HFF-Myc (cell line): ENCODE data around the gene GPD2.

Experiments
- DNase-seq: peaks from one replicate; pipeline ENCODE4 v3.0.0-alpha.2; 2011; ENCODE audit warnings: low read depth; ENCODE audit errors: extremely low read depth
- H3K4me3 ChIP-seq: replicated peaks from 2 replicates; pipeline ENCODE4 v1.5.1; 2011; ENCODE audit warnings: low read depth, mild to moderate bottlenecking, control low read depth, low read length
- CTCF ChIP-seq: IDR thresholded peaks from 2 replicates; pipeline ENCODE4 v1.5.1; 2012; ENCODE audit warnings: mild to moderate bottlenecking, low read depth, low read length, control low read depth; ENCODE audit errors: missing control alignments

The GPD2 gene

GRCh38 chr2:156447761-156448160, 11.6 kb downstream of the GPD2 start:
- no peak for DNase-seq
- no peak overlapping the region for H3K4me3 ChIP-seq
- TF ChIP-seq CTCF = no peak

- no peak for TF ChIP-seq CTCF
- DNase-seq = no peak
- H3K4me3 ChIP-seq = no peak overlapping the region
Measured at GRCh38 chr2:156448766-156449165, 12.6 kb downstream of the GPD2 start.

DNA sequence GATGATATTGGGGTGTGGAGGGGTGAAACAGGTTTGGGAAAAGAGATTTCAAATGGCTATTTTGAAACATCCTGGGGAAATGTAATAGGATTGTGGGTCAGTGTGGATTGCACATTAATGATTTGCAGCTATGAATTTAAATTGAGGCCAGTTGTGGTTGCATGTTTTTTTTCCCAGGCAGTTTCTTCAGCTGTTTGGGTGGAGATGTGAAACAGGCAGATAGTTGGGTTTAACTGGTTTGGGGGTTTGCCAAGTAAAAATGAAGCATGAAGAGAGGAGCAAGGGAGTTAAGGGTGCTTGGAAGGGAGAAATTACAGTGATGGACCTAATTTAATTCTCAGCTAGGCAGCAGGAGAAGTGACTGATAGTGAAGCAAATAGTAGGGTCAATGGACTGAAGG, 16.8 kb downstream of the GPD2 start:
- TF ChIP-seq CTCF = no peak
- no peak overlapping the region for H3K4me3 ChIP-seq
- no peak for DNase-seq

GRCh38 chr2:156455361-156455975, 19.3 kb downstream of the GPD2 start:
- H3K4me3 ChIP-seq = no peak overlapping the region
- no peak for TF ChIP-seq CTCF

DNA sequence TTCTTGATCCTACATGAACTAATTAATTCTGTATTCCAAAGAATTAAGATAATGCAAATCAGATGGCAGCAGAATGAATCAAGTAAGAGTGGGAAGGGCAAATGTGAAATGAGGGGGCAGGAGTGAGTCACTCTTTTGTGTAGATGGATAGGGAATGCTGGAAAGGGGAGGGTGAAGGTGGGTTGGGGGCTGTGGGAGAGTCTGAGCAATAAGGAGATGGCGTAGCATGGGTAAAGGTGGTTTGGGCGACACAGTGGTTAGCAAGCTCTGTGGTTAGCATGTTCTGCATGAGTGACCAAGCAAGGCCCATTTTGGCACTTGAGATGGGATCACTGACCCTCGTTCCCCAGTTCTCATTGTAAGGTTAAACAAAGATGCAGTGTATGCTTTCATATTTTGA, 20.4 kb downstream of the GPD2 start:
- no peak overlapping the region for H3K4me3 ChIP-seq
- no peak for DNase-seq
- TF ChIP-seq CTCF = no peak

More at GRCh38 chr2:156455361-156455975, 19.3 kb downstream of the GPD2 start:
- no peak for DNase-seq

DNA sequence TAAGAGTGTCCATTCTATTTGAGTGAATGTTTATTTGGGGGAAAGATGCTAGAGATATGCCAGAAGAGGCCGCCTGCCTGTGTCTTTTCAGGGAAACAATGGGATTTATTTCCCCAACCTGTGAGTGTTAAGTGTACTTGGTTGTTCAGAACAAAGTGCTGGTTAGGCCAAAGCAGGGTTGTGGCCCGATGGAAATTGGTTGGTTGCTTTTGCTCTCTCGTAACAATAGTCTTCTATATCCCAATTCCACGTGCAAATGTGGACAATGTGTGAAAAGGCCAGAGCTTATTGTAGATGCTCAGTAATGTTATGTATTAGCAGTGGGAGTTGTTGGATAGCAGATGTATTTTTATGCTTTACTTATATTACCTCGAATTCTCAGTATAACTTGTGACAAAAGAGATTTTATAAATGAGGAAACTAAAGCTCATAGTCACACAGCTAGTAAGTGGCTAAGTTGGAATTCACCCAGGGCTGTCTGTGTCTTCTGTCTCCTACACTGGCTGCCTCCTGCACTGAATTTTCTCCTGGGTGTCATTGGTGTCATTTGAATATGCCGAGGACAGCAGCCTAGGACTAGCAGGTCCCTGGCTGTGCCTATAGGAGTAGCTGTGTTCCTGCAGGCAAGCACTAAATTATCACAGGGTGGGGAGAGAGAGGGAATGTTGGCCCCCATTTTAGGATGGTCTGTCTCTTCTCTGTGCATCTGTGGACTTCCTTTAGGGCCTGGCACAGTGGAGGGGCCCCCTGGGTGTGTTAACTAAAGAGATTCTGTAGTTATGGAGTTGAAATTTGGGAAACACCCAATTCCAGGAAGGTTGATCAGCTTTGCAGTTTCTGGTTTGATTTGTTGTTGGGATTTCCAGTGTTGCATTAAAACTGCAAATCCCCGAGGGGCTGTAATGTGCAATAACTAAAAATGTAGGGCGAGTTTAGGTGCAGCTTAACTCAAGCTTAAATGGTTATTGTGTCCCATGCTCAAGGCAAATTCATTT, 21.6 kb downstream of the GPD2 start:
- no peak overlapping the region for H3K4me3 ChIP-seq
- no peak for TF ChIP-seq CTCF
- no peak for DNase-seq
